Breast epithelium (tissue), 4 donors: ENCODE measurements around the gene EMILIN2. TPM values are rescaled to one million over a fixed set of nuclear protein-coding genes. Genes with fewer than 3 reads are reported as not detected.
A peak's percentile ranks its signal among the peaks of the same experiment; 100 is the strongest.
"Not testable (repeated sequence)": the region's sequence is repeated elsewhere in the genome, so short reads cannot be mapped to it uniquely, and the experiment has no call there.

ENCODE experiments used
- DNase-seq, 2 donors: peaks; one replicate each; pipeline ENCODE4 v3.0.0-alpha.2; 2019; ENCODE audit warnings: low spot score in 2 of 2
- H3K27ac ChIP-seq, 2 donors: fragments of 200-600 bp; sonication (generic) in 1 of 2; one replicate each; pipeline ENCODE4 v1.5.1; 2016 to 2019; ENCODE audit warnings: mild to moderate bottlenecking in 1 of 2
- H3K27me3 ChIP-seq, 2 donors: fragments of 200-600 bp; sonication (generic) in 1 of 2; one replicate each; pipeline versions ENCODE4 v1.5.1 to v1.6.0; 2017 to 2019; ENCODE audit warnings: control low read depth in 1 of 2, mild to moderate bottlenecking in 1 of 2
- H3K36me3 ChIP-seq: fragments of 200-600 bp; one replicate; pipeline ENCODE4 v1.5.1; 2019
- H3K4me1 ChIP-seq, 2 donors: fragments of 200-600 bp; sonication (generic); one replicate each; pipeline ENCODE4 v1.5.1; 2016 to 2019; ENCODE audit warnings: control low read depth in 1 of 2
- H3K4me3 ChIP-seq, 3 donors: fragments of 200-600 bp; sonication (generic); 1 replicate in 2 of 3; 2 replicates in 1 of 3; pipeline ENCODE4 v1.5.1; 2016 to 2019; ENCODE audit warnings: mild to moderate bottlenecking in 3 of 3, moderate library complexity in 2 of 3
- H3K9me3 ChIP-seq, 2 donors: fragments of 200-600 bp; sonication (generic) in 1 of 2; one replicate each; pipeline ENCODE4 v1.5.1; 2016 to 2019; ENCODE audit warnings: control low read depth in 1 of 2
- POLR2A ChIP-seq: fragments of 450-650 bp; IDR thresholded peaks from one replicate; pipeline ENCODE4 v1.6.1; 2016; ENCODE audit warnings: antibody characterized with exemption, mild to moderate bottlenecking, moderate library complexity
- POLR2AphosphoS5 ChIP-seq, 3 donors: sonication (generic); formaldehyde crosslinking; IDR thresholded peaks; one replicate each; pipeline ENCODE4 v1.6.1; 2017; ENCODE audit warnings: antibody characterized with exemption in 3 of 3
- intact Hi-C: fragments of 100-400 bp; cut with DNase I; formaldehyde crosslinking; loops from one replicate; pipeline ENCODE4 v1.15.1; 2023; ENCODE audit warnings: low total_unique reads
- total RNA-seq, 3 donors: library from RNA; depleted of rRNA; stranded (reverse); fragments of >200 nt; gene quantifications; one replicate each; pipeline ENCODE4 v1.1.0, GENCODE V29; 2016
- TF ChIP-seq, protein P1 (sequence below), 3 donors: fragments of 450-650 bp; IDR thresholded peaks; one replicate each; pipeline ENCODE4 v1.5.1; 2016 to 2017; ENCODE audit warnings: antibody characterized with exemption in 3 of 3, mild to moderate bottlenecking in 3 of 3, moderate library complexity in 3 of 3

The EMILIN2 gene
- total RNA-seq, 3 donors from 2014 or later: 23.9 to 45.1 (median 32.4) TPM

DNA sequence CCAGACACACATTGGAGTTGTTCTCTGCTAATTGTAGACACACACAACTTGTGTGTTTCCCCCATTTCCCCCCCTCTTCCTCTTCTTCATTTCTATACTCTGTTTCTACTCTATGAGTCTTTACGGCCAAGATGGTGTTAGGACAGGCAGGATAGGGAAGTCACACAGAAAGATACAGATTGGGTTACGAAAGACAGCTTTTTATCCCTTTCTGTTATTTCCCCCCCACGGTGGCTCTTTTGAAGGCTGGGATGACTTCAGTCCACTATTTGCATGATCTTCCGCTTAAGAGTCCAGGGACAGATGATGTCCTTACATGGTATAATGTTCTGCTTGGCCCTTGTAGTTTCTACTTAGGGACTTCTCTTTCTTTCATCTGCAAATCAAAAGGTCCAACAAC, 1.6 kb upstream of the EMILIN2 start:
- intact Hi-C loops: no loop called here
- peaks cover 0 to 25% of the 10 kb centered on the region in 2 donors for H3K27me3 ChIP-seq
- DNase-seq: no peak
- no peak overlapping the region for H3K27ac ChIP-seq
- TF ChIP-seq, protein P1, sequence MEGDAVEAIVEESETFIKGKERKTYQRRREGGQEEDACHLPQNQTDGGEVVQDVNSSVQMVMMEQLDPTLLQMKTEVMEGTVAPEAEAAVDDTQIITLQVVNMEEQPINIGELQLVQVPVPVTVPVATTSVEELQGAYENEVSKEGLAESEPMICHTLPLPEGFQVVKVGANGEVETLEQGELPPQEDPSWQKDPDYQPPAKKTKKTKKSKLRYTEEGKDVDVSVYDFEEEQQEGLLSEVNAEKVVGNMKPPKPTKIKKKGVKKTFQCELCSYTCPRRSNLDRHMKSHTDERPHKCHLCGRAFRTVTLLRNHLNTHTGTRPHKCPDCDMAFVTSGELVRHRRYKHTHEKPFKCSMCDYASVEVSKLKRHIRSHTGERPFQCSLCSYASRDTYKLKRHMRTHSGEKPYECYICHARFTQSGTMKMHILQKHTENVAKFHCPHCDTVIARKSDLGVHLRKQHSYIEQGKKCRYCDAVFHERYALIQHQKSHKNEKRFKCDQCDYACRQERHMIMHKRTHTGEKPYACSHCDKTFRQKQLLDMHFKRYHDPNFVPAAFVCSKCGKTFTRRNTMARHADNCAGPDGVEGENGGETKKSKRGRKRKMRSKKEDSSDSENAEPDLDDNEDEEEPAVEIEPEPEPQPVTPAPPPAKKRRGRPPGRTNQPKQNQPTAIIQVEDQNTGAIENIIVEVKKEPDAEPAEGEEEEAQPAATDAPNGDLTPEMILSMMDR (IDR thresholded peaks at IDR 0.05): no peak
- TF ChIP-seq POLR2AphosphoS5 (IDR thresholded peaks at IDR 0.05): no peak
- TF ChIP-seq POLR2A: no peak
- H3K4me3 ChIP-seq: no peak overlapping the region
- no peaks in the 10 kb centered on the region for H3K9me3 ChIP-seq
- peaks cover 0 to 13% of the 10 kb centered on the region in 2 donors for H3K4me1 ChIP-seq
- H3K36me3 ChIP-seq: no peaks in the 10 kb centered on the region

DNA sequence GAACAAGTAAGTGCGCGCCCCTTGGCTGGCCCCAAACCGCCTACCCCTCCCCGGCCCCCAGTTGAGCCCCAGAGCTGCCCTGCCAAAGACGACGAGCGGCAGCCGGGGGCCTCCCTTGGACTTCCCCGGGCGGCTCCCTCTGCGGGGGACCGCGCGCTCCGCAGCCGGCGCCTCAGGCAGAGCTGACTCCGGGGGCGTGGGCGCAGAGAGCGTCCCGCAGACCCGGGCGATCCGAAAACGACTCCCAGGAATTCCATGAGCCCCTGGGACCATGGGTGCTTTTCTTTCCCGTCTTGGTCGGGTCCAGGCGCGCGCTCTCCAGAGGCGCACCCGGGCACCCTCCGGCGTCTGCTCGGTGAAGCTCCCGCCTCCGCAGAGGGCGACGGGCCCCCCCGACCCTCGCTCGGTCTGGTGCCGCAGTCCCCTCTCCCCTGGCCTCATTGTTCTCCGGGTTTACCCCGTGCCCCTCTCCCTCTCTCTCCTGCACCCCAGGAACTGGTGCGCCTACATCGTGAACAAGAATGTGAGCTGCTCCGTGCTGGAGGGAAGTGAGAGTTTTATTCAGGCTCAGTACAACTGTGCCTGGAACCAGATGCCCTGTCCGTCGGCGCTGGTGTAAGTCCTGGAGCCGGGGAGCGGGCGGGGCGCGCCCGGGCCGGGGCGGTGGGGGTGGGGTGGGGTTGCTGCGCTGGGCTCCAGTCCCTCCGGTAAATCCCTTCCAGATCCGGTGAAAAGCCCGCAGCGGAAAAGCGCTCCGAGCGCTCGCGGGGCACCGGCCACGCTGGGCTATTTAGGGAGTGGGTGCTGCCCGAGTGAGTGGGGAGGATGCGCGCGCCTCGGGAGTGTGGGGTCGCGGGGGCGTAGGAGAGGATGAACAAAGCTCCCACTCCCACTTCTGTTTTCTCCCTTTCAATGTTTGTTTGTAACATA, 776 bp downstream of the EMILIN2 start:
- Histone ChIP-seq H3K27ac (peak overlapping the region; percentile 79 to 93), H3K27me3 (peaks cover 0 to 26% of the 10 kb centered on the region in 2 donors)
- intact Hi-C loops: no loop called here

GRCh38 chr18:2848247-2849246, 1.7 kb downstream of the EMILIN2 start:
- TF ChIP-seq POLR2A (no peak), POLR2AphosphoS5 (IDR thresholded peaks at IDR 0.05) (no peak)
- TF ChIP-seq, protein P1 (IDR thresholded peaks at IDR 0.05): no peak
- no peaks in the 10 kb centered on the region for H3K36me3 ChIP-seq
- no peak for DNase-seq
- peak overlapping the region; percentile 58 to 78 (median 62) for H3K4me3 ChIP-seq
- H3K27me3 ChIP-seq: peaks cover 0 to 26% of the 10 kb centered on the region in 2 donors
- H3K4me1 ChIP-seq: peaks cover 0 to 13% of the 10 kb centered on the region in 2 donors
- peak overlapping the region; percentile 79 to 93 for H3K27ac ChIP-seq
- no peaks in the 10 kb centered on the region for H3K9me3 ChIP-seq
- intact Hi-C loops: no loop called here

More for the DNA sequence above, 776 bp downstream of the EMILIN2 start:
- Histone ChIP-seq H3K4me1 (peaks cover 0 to 13% of the 10 kb centered on the region in 2 donors), H3K4me3 (peak overlapping the region; percentile 58 to 78 (median 62)), H3K9me3 (no peaks in the 10 kb centered on the region), H3K36me3 (no peaks in the 10 kb centered on the region)
- TF ChIP-seq POLR2AphosphoS5 (IDR thresholded peaks at IDR 0.05): no peak
- TF ChIP-seq POLR2A: no peak
- DNase-seq: no peak

- no peak for DNase-seq
- intact Hi-C loops: no loop called here
These were observed 4.0 kb downstream of the EMILIN2 start for GRCh38 chr18:2850816-2851215.

DNA sequence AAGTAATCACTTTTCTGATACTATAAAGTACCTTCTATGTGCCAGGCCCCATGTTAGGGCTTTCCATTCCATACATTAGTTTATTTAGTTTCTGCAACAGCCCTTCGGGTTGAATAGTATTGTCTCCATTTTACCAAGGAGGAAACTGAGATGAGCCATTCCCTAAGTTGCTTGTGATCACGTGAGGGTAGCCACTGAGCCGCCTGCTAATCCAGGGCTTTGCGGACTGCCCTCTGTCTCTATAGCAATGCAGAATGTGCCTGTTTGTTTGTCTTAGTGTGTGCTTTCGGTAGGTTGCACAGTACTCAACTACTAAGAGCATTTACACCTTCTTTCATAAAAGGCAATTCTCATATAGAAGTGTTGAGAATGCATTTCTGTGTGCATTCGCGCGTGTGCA, 5.0 kb downstream of the EMILIN2 start:
- H3K4me3 ChIP-seq: no peak overlapping the region
- intact Hi-C loops: no loop called here
- peaks cover 0 to 16% of the 10 kb centered on the region in 2 donors for H3K27me3 ChIP-seq
- H3K4me1 ChIP-seq: peaks cover 0 to 10% of the 10 kb centered on the region in 2 donors
- no peaks in the 10 kb centered on the region for H3K9me3 ChIP-seq
- TF ChIP-seq POLR2A (no peak), POLR2AphosphoS5 (IDR thresholded peaks at IDR 0.05) (no peak)
- TF ChIP-seq, protein P1 (IDR thresholded peaks at IDR 0.05): no peak
- no peak for DNase-seq
- H3K36me3 ChIP-seq: no peaks in the 10 kb centered on the region
- H3K27ac ChIP-seq: no peak overlapping the region

More at GRCh38 chr18:2850816-2851215, 4.0 kb downstream of the EMILIN2 start:
- Histone ChIP-seq H3K4me3 (no peak overlapping the region), H3K27ac (no peak overlapping the region), H3K36me3 (no peaks in the 10 kb centered on the region), H3K9me3 (no peaks in the 10 kb centered on the region), H3K27me3 (peaks cover 0 to 26% of the 10 kb centered on the region in 2 donors), H3K4me1 (peaks cover 0 to 13% of the 10 kb centered on the region in 2 donors)
- TF ChIP-seq POLR2AphosphoS5 (IDR thresholded peaks at IDR 0.05): no peak

- H3K4me3 ChIP-seq, DNase-seq, H3K4me1 ChIP-seq, H3K27ac ChIP-seq, H3K36me3 ChIP-seq, H3K9me3 ChIP-seq, intact Hi-C loops: not testable (repeated sequence)
- peaks cover 0 to 12% of the 10 kb centered on the region in 2 donors for H3K27me3 ChIP-seq
These were observed 5.7 kb downstream of the EMILIN2 start for GRCh38 chr18:2852460-2852859.
